Gastroesophageal sphincter (tissue), 4 donors: ENCODE data around the gene ZFR. TPM values are rescaled to one million over a fixed set of nuclear protein-coding genes. Genes with fewer than 3 reads are reported as not detected.

ENCODE experiments used
- ATAC-seq: fragments of 150-250 bp; one replicate; pipeline ENCODE4 v1.9.1; 2016; ENCODE audit warnings: mild to moderate bottlenecking, moderate library complexity
- H3K27ac ChIP-seq, 4 donors: fragments of 200-600 bp; sonication (generic) in 3 of 4; 1 replicate in 3 of 4; 2 replicates in 1 of 4; pipeline ENCODE4 v1.5.1; 2016 to 2019
- H3K27me3 ChIP-seq: fragments of 200-600 bp; sonication (generic); one replicate; pipeline ENCODE4 v1.5.1; 2019
- H3K36me3 ChIP-seq, 2 donors: fragments of 200-600 bp; sonication (generic); one replicate each; pipeline ENCODE4 v1.5.1; 2019; ENCODE audit warnings: control low read depth in 1 of 2
- H3K4me1 ChIP-seq, 3 donors: fragments of 200-600 bp; sonication (generic); 1 replicate in 2 of 3; 2 replicates in 1 of 3; pipeline ENCODE4 v1.5.1; 2016 to 2019; ENCODE audit warnings: control low read depth in 2 of 3
- H3K4me3 ChIP-seq, 2 donors: fragments of 200-600 bp; sonication (generic); one replicate each; pipeline ENCODE4 v1.5.1; 2019; ENCODE audit warnings: mild to moderate bottlenecking in 1 of 2, moderate library complexity in 1 of 2
- H3K9me3 ChIP-seq, 3 donors: fragments of 200-600 bp; sonication (generic); one replicate each; pipeline ENCODE4 v1.5.1; 2017 to 2019; ENCODE audit warnings: control low read depth in 2 of 3
- EP300 ChIP-seq: sonication (generic); formaldehyde crosslinking; IDR thresholded peaks from one replicate; pipeline ENCODE4 v1.6.1; 2017; ENCODE audit warnings: antibody characterized with exemption, mild to moderate bottlenecking
- POLR2A ChIP-seq, 2 donors: fragments of 450-650 bp; IDR thresholded peaks; one replicate each; pipeline ENCODE4 v1.6.1; 2017; ENCODE audit warnings: antibody characterized with exemption in 2 of 2, mild to moderate bottlenecking in 2 of 2, moderate library complexity in 1 of 2
- POLR2AphosphoS5 ChIP-seq: sonication (generic); formaldehyde crosslinking; IDR thresholded peaks from one replicate; pipeline ENCODE4 v1.6.1; 2017; ENCODE audit warnings: antibody characterized with exemption
- WGBS, 2 donors: methylation state at CpG; one replicate each; pipeline ENCODE4 v1.1.5; 2018; ENCODE audit warnings: low coverage in 1 of 2; 5-methylcytosine and 5-hydroxymethylcytosine counted together
- small RNA-seq, 4 donors: library from RNA; depleted of rRNA; stranded (forward); fragments of <200 nt; gene quantifications; one replicate each; pipeline ENCODE3, GENCODE V24; 2016
- total RNA-seq, 4 donors: library from RNA; depleted of rRNA; stranded (reverse); fragments of >200 nt; gene quantifications; one replicate each; pipeline ENCODE4 v1.1.0, GENCODE V29; 2016
- TF ChIP-seq, protein P1 (sequence below), 4 experiments: fragments of 200-600 bp in 2 of 4; fragments of 450-650 bp in 2 of 4; sonication (generic) in 1 of 4; IDR thresholded peaks; one replicate each; pipeline ENCODE4 v1.5.1; 2017 to 2019; ENCODE audit warnings: antibody characterized with exemption in 4 of 4, mild to moderate bottlenecking in 2 of 4, moderate library complexity in 2 of 4

ZFR gene
- total RNA-seq, 4 donors from 2014 or later, result 92.9 to 108 (median 100) TPM

- WGBS, 2 donors, result 67 to 68% methylated on average over 4 to 5 of the region's 5 CpGs
- Histone ChIP-seq H3K9me3 (no peaks in the 10 kb centered on the region), H3K36me3 (no peaks in the 10 kb centered on the region), H3K27ac (no peak overlapping the region), H3K27me3 (no peaks in the 10 kb centered on the region), H3K4me1 (peaks cover 0 to 78% (median 14%) of the 10 kb centered on the region in 3 donors), H3K4me3 (no peak overlapping the region)
- no peak for TF ChIP-seq EP300
- TF ChIP-seq, protein P1, sequence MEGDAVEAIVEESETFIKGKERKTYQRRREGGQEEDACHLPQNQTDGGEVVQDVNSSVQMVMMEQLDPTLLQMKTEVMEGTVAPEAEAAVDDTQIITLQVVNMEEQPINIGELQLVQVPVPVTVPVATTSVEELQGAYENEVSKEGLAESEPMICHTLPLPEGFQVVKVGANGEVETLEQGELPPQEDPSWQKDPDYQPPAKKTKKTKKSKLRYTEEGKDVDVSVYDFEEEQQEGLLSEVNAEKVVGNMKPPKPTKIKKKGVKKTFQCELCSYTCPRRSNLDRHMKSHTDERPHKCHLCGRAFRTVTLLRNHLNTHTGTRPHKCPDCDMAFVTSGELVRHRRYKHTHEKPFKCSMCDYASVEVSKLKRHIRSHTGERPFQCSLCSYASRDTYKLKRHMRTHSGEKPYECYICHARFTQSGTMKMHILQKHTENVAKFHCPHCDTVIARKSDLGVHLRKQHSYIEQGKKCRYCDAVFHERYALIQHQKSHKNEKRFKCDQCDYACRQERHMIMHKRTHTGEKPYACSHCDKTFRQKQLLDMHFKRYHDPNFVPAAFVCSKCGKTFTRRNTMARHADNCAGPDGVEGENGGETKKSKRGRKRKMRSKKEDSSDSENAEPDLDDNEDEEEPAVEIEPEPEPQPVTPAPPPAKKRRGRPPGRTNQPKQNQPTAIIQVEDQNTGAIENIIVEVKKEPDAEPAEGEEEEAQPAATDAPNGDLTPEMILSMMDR (IDR thresholded peaks at IDR 0.05), result no peak
- no peak for TF ChIP-seq POLR2AphosphoS5
- no peak for TF ChIP-seq POLR2A (IDR thresholded peaks at IDR 0.05)
- no peak for ATAC-seq
Observed at GRCh38 chr5:32304622-32305021, 139.9 kb downstream of the ZFR start.

Small RNA genes within 50 kb of the gene (small RNA-seq; reads per million reads assigned to genes)
- gene MIR579 (0 reads per million in 4 donors), gene RNU6-378P (0 reads per million in 4 donors)

Other genes starting within 250 kb of the ZFR start
- 10 to 100 TPM; 44.2 to 98.9 (median 68.5) TPM for gene MTMR12, start 131.8 kb downstream of the ZFR start, total RNA-seq
- 100 to 1,000 TPM; 122 to 221 (median 149) TPM for gene SUB1, start 140.8 kb upstream of the ZFR start, total RNA-seq